Adrenal gland (tissue), 5 donors: ENCODE results near the gene CACTIN.

ENCODE experiments used
- POLR2A ChIP-seq, 2 donors: fragments of 450-650 bp; IDR thresholded peaks; one replicate each; pipeline ENCODE4 v1.6.1; 2017; ENCODE audit warnings: antibody characterized with exemption in 2 of 2, mild to moderate bottlenecking in 2 of 2, moderate library complexity in 1 of 2
- TF ChIP-seq, protein P1 (sequence below), 6 experiments: fragments of 450-650 bp in 4 of 6; fragments of 200-600 bp in 2 of 6; sonication (generic) in 1 of 6; IDR thresholded peaks; 1 replicate in 5 of 6; 2 replicates in 1 of 6; pipeline versions ENCODE4 v1.5.1 to v1.8.0; 2016 to 2021; ENCODE audit warnings: antibody characterized with exemption in 6 of 6, mild to moderate bottlenecking in 2 of 6, moderate library complexity in 1 of 6
- donor health status: DM: no; HTN: no; CAD: no.

DNA sequence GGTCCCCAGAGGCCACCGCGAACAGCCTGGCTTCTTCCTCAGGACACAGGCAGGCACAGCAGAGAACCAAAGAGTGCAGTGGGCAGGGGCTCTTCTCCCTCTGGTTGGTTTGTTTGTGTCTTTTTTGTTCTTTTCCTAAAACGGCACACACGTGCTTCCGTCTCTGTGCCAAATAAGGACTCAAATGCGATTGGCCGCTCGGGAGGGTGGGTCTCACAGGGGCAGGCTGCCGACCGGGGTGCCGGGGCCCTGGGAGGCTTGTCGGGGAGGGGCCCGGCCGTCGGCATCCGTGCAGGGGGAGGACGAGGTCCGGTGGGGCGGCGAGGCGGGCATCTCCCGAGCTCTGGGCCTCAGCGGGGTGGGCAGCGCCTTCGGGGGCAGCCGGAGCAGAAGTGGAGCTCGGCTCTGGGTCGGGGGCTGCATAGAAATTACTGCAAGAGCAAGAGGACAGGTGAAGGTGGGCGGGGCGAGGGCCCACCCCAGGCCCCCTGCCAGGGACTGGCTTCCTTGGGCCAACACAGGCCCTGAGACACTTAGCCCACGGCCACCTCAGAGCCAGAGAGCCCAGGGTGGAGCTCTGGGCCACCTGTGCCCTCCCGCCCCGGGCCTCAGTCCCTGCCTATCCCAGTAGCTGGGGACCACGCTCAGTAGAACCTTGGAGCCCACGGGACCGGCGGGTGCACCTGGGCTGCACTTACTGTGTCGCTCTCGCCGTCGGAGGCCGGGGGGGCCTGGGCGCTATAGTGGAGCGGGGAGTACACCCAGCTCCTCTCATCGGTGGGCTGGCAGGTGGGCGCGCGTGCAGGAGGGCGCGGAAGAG, 6.4 kb upstream of the CACTIN start:
- TF ChIP-seq, protein P1, sequence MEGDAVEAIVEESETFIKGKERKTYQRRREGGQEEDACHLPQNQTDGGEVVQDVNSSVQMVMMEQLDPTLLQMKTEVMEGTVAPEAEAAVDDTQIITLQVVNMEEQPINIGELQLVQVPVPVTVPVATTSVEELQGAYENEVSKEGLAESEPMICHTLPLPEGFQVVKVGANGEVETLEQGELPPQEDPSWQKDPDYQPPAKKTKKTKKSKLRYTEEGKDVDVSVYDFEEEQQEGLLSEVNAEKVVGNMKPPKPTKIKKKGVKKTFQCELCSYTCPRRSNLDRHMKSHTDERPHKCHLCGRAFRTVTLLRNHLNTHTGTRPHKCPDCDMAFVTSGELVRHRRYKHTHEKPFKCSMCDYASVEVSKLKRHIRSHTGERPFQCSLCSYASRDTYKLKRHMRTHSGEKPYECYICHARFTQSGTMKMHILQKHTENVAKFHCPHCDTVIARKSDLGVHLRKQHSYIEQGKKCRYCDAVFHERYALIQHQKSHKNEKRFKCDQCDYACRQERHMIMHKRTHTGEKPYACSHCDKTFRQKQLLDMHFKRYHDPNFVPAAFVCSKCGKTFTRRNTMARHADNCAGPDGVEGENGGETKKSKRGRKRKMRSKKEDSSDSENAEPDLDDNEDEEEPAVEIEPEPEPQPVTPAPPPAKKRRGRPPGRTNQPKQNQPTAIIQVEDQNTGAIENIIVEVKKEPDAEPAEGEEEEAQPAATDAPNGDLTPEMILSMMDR (IDR thresholded peaks at IDR 0.05) = no peak
- no peak for TF ChIP-seq POLR2A (IDR thresholded peaks at IDR 0.05)
